Right lobe of liver (tissue), 6 donors: ENCODE results near the gene KCNQ4. TPM values are rescaled to one million over a fixed set of nuclear protein-coding genes. Genes with fewer than 3 reads are reported as not detected.

Source experiments
- ATAC-seq, 4 donors: fragments of 200-7000 bp; cut with Tn5 transposase; one replicate each; pipeline ENCODE4 v1.9.1; 2020; ENCODE audit warnings: mild to moderate bottlenecking in 4 of 4, moderate library complexity in 4 of 4
- DNase-seq, 3 donors: peaks; one replicate each; pipeline ENCODE4 v3.0.0-alpha.2; 2020
- H3K27ac ChIP-seq, 3 donors: fragments of 200-600 bp; one replicate each; pipeline ENCODE4 v1.8.0; 2022
- H3K27me3 ChIP-seq, 2 donors: fragments of 200-600 bp; one replicate each; pipeline ENCODE4 v1.8.0; 2022
- H3K36me3 ChIP-seq, 4 donors: fragments of 200-600 bp; sonication (generic) in 1 of 4; one replicate each; pipeline versions ENCODE4 v1.5.1 to v1.8.0; 2017 to 2022; ENCODE audit warnings: control low read depth in 1 of 4
- H3K4me1 ChIP-seq, 4 donors: fragments of 200-600 bp; sonication (generic) in 1 of 4; one replicate each; pipeline versions ENCODE4 v1.5.1 to v1.8.0; 2017 to 2022; ENCODE audit warnings: control low read depth in 1 of 4
- H3K4me3 ChIP-seq, 3 donors: fragments of 200-600 bp; one replicate each; pipeline ENCODE4 v1.8.0; 2022
- H3K9me3 ChIP-seq, 4 donors: fragments of 200-600 bp; sonication (generic) in 1 of 4; one replicate each; pipeline versions ENCODE4 v1.5.1 to v1.8.0; 2017 to 2022; ENCODE audit warnings: control low read depth in 1 of 4
- CTCF ChIP-seq, 4 donors: fragments of 200-600 bp in 3 of 4; fragments of 450-650 bp in 1 of 4; IDR thresholded peaks; one replicate each; pipeline versions ENCODE4 v1.5.1 to v1.8.0; 2016 to 2022; ENCODE audit warnings: antibody characterized with exemption in 4 of 4, mild to moderate bottlenecking in 2 of 4
- POLR2A ChIP-seq: fragments of 450-650 bp; IDR thresholded peaks from one replicate; pipeline ENCODE4 v1.6.1; 2017; ENCODE audit warnings: antibody characterized with exemption, mild to moderate bottlenecking
- WGBS: methylation state at CpG from one replicate; pipeline ENCODE4 v1.1.6; 2018; ENCODE audit warnings: low coverage, low lambda C conversion rate; ENCODE audit not compliant: insufficient coverage; ENCODE audit errors: missing lambda C conversion rate; 5-methylcytosine and 5-hydroxymethylcytosine counted together
- intact Hi-C, 2 donors: fragments of 100-400 bp; cut with DNase I; formaldehyde crosslinking; loops; one replicate each; pipeline versions ENCODE4 v1.11.2 to v1.14.1; 2022
- total RNA-seq, 6 experiments: library from RNA; depleted of rRNA in 2 of 6; stranded (reverse); fragments of >200 nt in 2 of 6; fragmentation: NEBNext Ultra II Directional in 3 of 6; extraction: Animal tissue kit (Norgen Biotek cat#: 25700) in 3 of 6; gene quantifications; one replicate each; pipeline versions ENCODE4 v1.1.0 to v1.2.4, GENCODE V29; 2016 to 2023
- donor health status: DM: no; HTN: yes; CAD: no.
- donor health status: DM: no; HTN: no; CAD: no.
- donor health status: DM: no; HTN: no; CAD: no.
- donor health status: DM: no; HTN: yes; CAD: no.
- donor health status: DM: no; HTN: yes; CAD: no.

KCNQ4 gene
- total RNA-seq, 6 experiments from 2014 or later: 0.12 to 0.23 (median 0.15) TPM

- Histone ChIP-seq H3K4me3 (no peak overlapping the region), H3K27ac (no peak overlapping the region), H3K27me3 (no peaks in the 10 kb centered on the region), H3K9me3 (no peaks in the 10 kb centered on the region), H3K4me1 (peaks cover 0 to 8% (median 0%) of the 10 kb centered on the region in 4 donors), H3K36me3 (no peaks in the 10 kb centered on the region)
- no peak for ATAC-seq
- TF ChIP-seq CTCF (IDR thresholded peaks at IDR 0.05) (no peak), POLR2A (no peak)
- WGBS: 85% methylated on average over 8 of the region's 10 CpGs
- no peak for DNase-seq
- intact Hi-C loops: no loop called here
Observed at GRCh38 chr1:40794974-40795715, 11.6 kb downstream of the KCNQ4 start.

- Histone ChIP-seq H3K4me3 (no peak overlapping the region), H3K27me3 (no peaks in the 10 kb centered on the region), H3K36me3 (no peaks in the 10 kb centered on the region), H3K27ac (no peak overlapping the region), H3K4me1 (peaks cover 0 to 8% (median 0%) of the 10 kb centered on the region in 4 donors), H3K9me3 (no peaks in the 10 kb centered on the region)
- DNase-seq: no peak
- ATAC-seq: no peak
- intact Hi-C loops: no loop called here
- 58% methylated on average over 9 of the region's 13 CpGs for WGBS
- TF ChIP-seq POLR2A (no peak), CTCF (IDR thresholded peaks at IDR 0.05) (no peak)
Observed at GRCh38 chr1:40795811-40796586, 12.4 kb downstream of the KCNQ4 start.

GRCh38 chr1:40796939-40797667 is 13.5 kb downstream of the KCNQ4 start:
- Histone ChIP-seq H3K36me3 (no peaks in the 10 kb centered on the region), H3K4me3 (no peak overlapping the region), H3K9me3 (no peaks in the 10 kb centered on the region), H3K27ac (no peak overlapping the region), H3K27me3 (no peaks in the 10 kb centered on the region), H3K4me1 (peaks cover 0 to 15% (median 0%) of the 10 kb centered on the region in 4 donors)
- no peak for DNase-seq
- TF ChIP-seq CTCF (IDR thresholded peaks at IDR 0.05) (no peak), POLR2A (no peak)
- no peak for ATAC-seq
- 66% methylated on average over 7 of the region's 9 CpGs for WGBS
- intact Hi-C loops: no loop called here

GRCh38 chr1:40797668-40798010 is 14.1 kb downstream of the KCNQ4 start:
- Histone ChIP-seq H3K4me3 (no peak overlapping the region), H3K27me3 (no peaks in the 10 kb centered on the region), H3K9me3 (no peaks in the 10 kb centered on the region), H3K4me1 (peaks cover 0 to 17% (median 0%) of the 10 kb centered on the region in 4 donors), H3K36me3 (no peaks in the 10 kb centered on the region), H3K27ac (no peak overlapping the region)
- ATAC-seq: no peak
- TF ChIP-seq CTCF (IDR thresholded peaks at IDR 0.05) (no peak), POLR2A (no peak)
- intact Hi-C loops: no loop called here
- no peak for DNase-seq
- WGBS: no CpG with 5 or more reads among the region's 3 CpGs
